Muscle layer of colon (tissue), 2 donors: ENCODE data around the gene KAT7.
"Not testable (repeated sequence)": the region's sequence is repeated elsewhere in the genome, so short reads cannot be mapped to it uniquely, and the experiment has no call there.

Experiments
- H3K27ac ChIP-seq: one replicate; pipeline ENCODE4 v1.7.0; 2013; ENCODE audit warnings: low read depth, mild to moderate bottlenecking, low read length, moderate library complexity
- H3K27me3 ChIP-seq, 2 donors: one replicate each; pipeline ENCODE4 v1.7.0; 2013; ENCODE audit warnings: low read length in 2 of 2, mild to moderate bottlenecking in 2 of 2; ENCODE audit not compliant: insufficient read depth in 2 of 2, control insufficient read depth in 1 of 2
- H3K36me3 ChIP-seq: one replicate; pipeline ENCODE4 v1.7.0; 2013; ENCODE audit warnings: mild to moderate bottlenecking, low read length; ENCODE audit not compliant: insufficient read depth
- H3K4me1 ChIP-seq: one replicate; pipeline ENCODE4 v1.7.0; 2013; ENCODE audit warnings: mild to moderate bottlenecking, low read length; ENCODE audit not compliant: insufficient read depth
- H3K4me3 ChIP-seq, 2 donors: one replicate each; pipeline ENCODE4 v1.7.0; 2013; ENCODE audit warnings: low read length in 2 of 2, low read depth in 1 of 2, mild to moderate bottlenecking in 1 of 2, moderate library complexity in 1 of 2
- H3K9ac ChIP-seq: one replicate; pipeline ENCODE4 v1.7.0; 2013; ENCODE audit warnings: low read length
- H3K9me3 ChIP-seq: one replicate; pipeline ENCODE4 v1.7.0; 2013; ENCODE audit warnings: mild to moderate bottlenecking, low read length
- donor health status: abdominal sarcoma.
- donor health status: Adenocarcinoma of cecum.

The KAT7 gene

DNA sequence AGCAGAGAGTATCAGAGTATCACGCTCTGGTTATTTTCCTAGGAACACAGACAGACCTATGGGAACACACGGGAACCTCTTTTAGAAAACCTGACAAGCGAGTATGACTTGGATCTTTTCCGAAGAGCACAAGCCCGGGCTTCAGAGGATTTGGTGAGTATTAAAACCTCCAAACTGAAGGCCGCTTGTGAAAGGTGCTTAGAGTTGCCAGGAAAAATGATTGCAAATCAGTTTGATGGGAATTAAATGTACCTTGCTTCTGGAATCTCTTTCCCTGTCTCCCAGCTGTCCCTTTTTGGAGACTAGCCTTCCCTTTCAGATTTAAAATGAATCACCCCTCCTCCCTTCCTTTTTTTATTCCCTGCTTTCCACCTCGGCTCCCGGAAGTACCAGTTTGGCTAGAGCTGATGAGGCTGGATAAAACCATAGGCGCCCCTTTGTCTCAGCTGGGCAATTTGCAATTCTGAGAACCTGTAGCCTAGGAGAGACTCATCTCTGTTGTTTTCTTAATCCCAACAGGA is 27.3 kb downstream of the KAT7 start:
- Histone ChIP-seq H3K36me3 (peaks cover 57% of the 10 kb centered on the region), H3K9me3 (no peaks in the 10 kb centered on the region), H3K27me3 (no peaks in the 10 kb centered on the region), H3K27ac (no peak overlapping the region), H3K4me3 (no peak overlapping the region), H3K9ac (no peak overlapping the region), H3K4me1 (peaks cover 8% of the 10 kb centered on the region)

- Histone ChIP-seq H3K27me3 (no peaks in the 10 kb centered on the region), H3K9me3 (no peaks in the 10 kb centered on the region), H3K27ac (no peak overlapping the region), H3K4me3 (no peak overlapping the region), H3K4me1 (peaks cover 8% of the 10 kb centered on the region), H3K36me3 (peaks cover 62% of the 10 kb centered on the region), H3K9ac (no peak overlapping the region)
Measured at GRCh38 chr17:49817993-49818392, 29.5 kb downstream of the KAT7 start.

- no peak overlapping the region for H3K27ac ChIP-seq
- H3K4me1 ChIP-seq = peaks cover 8% of the 10 kb centered on the region
- no peak overlapping the region for H3K4me3 ChIP-seq
- H3K27me3 ChIP-seq = no peaks in the 10 kb centered on the region
- H3K9me3 ChIP-seq = no peaks in the 10 kb centered on the region
- no peak overlapping the region for H3K9ac ChIP-seq
- peaks cover 66% of the 10 kb centered on the region for H3K36me3 ChIP-seq
Measured at GRCh38 chr17:49819138-49819537, 30.7 kb downstream of the KAT7 start.

- no peak overlapping the region for H3K9ac ChIP-seq
- peaks cover 68% of the 10 kb centered on the region for H3K36me3 ChIP-seq
- H3K27me3 ChIP-seq = no peaks in the 10 kb centered on the region
- H3K27ac ChIP-seq = no peak overlapping the region
- no peaks in the 10 kb centered on the region for H3K9me3 ChIP-seq
- peaks cover 8% of the 10 kb centered on the region for H3K4me1 ChIP-seq
- H3K4me3 ChIP-seq = no peak overlapping the region
Measured at GRCh38 chr17:49819651-49820050, 31.2 kb downstream of the KAT7 start.

DNA sequence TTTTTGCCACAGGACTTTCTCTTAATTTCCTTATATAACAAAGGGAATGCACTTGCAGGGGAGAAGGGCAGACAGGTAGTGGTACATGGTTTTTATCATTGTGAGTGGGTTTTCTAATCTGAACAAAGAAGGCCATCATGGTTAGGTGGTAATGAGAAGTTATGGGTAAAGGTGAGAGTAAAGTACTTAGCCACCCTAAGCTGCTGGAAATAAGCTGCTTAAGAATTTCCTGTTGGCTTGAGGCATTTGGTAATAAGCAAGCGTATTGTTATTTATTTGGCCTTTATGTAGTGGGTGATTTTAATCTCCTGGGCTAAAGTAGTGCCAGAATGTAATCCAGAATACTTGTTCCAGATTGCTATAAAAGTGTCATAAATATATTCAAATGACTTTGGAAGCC is 32.3 kb downstream of the KAT7 start:
- H3K9me3 ChIP-seq = no peaks in the 10 kb centered on the region
- peaks cover 67% of the 10 kb centered on the region for H3K36me3 ChIP-seq
- H3K9ac ChIP-seq = no peak overlapping the region
- H3K4me1 ChIP-seq = peaks cover 8% of the 10 kb centered on the region
- H3K27me3 ChIP-seq = no peaks in the 10 kb centered on the region
- H3K27ac ChIP-seq = no peak overlapping the region
- H3K4me3 ChIP-seq = no peak overlapping the region

GRCh38 chr17:49821466-49821865 is 33.0 kb downstream of the KAT7 start:
- Histone ChIP-seq H3K4me1 (peaks cover 5% of the 10 kb centered on the region), H3K9ac (no peak overlapping the region), H3K27ac (no peak overlapping the region), H3K9me3 (no peaks in the 10 kb centered on the region), H3K4me3 (no peak overlapping the region), H3K36me3 (peaks cover 68% of the 10 kb centered on the region), H3K27me3 (no peaks in the 10 kb centered on the region)

DNA sequence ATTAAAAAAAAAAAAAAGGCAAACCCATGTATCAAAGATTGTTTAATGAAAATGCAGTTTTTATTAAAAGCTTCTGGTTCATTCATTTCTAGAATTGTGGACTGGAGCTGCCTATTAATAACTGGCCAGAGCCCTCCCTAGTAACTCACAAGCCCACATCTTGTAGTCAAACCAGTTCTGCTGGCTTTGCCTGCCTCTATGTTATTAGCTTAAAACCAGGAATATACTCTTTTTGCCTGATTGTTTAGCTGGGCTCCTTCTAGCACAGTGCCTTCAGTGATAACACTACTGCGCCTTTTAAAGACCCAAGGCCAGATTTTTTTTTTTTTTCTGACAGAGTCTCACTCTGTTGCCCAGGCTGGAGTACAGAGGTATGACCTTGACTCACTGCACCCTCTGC is 33.4 kb downstream of the KAT7 start:
- no peaks in the 10 kb centered on the region for H3K27me3 ChIP-seq
- H3K9ac ChIP-seq = no peak overlapping the region
- no peaks in the 10 kb centered on the region for H3K9me3 ChIP-seq
- H3K4me3 ChIP-seq = no peak overlapping the region
- peaks cover 68% of the 10 kb centered on the region for H3K36me3 ChIP-seq
- H3K4me1 ChIP-seq = peaks cover under 1% of the 10 kb centered on the region
- H3K27ac ChIP-seq = no peak overlapping the region

- H3K9me3 ChIP-seq = no peaks in the 10 kb centered on the region
Measured at GRCh38 chr17:49822829-49823228, 34.3 kb downstream of the KAT7 start.

DNA sequence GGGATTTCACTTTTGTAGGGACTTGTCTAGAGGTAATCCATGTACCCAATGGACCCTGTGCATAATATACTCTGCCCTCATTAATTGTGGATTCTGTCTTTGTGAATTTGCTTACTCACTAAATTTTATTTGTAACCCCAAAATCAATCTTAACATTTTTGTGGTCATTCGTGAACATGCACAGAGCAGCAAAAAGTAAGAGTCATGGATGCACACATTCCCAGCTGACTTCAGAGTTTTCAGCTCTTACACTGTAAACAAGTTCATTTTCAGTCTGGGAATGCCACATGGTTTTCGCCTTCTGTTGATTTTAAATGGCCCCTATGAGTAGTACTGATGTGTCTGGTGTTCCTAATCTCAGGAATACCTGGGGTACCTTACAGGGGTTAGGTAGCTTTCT is 35.1 kb downstream of the KAT7 start:
- H3K27ac ChIP-seq = no peak overlapping the region
- H3K4me1 ChIP-seq = no peaks in the 10 kb centered on the region
- H3K27me3 ChIP-seq = no peaks in the 10 kb centered on the region
- peaks cover 62% of the 10 kb centered on the region for H3K36me3 ChIP-seq
- no peak overlapping the region for H3K9ac ChIP-seq
- H3K4me3 ChIP-seq = no peak overlapping the region
- no peaks in the 10 kb centered on the region for H3K9me3 ChIP-seq

More at GRCh38 chr17:49822829-49823228, 34.3 kb downstream of the KAT7 start:
- Histone ChIP-seq H3K27me3 (no peaks in the 10 kb centered on the region), H3K4me3 (no peak overlapping the region), H3K9ac (no peak overlapping the region), H3K4me1 (no peaks in the 10 kb centered on the region), H3K27ac (no peak overlapping the region), H3K36me3 (peaks cover 69% of the 10 kb centered on the region)

GRCh38 chr17:49825645-49826044 is 37.2 kb downstream of the KAT7 start:
- no peaks in the 10 kb centered on the region for H3K9me3 ChIP-seq
- peaks cover 7% of the 10 kb centered on the region for H3K4me1 ChIP-seq
- H3K36me3 ChIP-seq = peaks cover 64% of the 10 kb centered on the region

DNA sequence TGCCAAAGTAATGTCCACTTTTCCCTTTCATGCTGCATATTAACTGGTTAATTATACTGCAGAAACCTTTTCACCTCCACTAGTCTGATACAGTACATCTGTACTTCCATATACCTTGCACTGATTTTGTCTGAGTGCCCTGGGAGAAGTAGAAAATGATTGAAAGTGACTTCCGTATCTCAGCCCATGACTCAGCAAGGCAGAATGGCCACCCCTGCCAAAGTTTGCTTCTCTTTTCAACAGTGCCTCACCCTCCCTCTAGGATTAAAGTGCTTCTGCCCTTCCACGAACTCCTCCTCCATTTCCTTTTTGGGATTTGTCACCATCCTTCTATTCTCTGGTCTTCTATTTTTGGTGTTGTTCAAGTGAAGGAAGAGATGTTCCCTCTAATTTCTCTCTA is 39.8 kb downstream of the KAT7 start:
- H3K27ac ChIP-seq, H3K9me3 ChIP-seq, H3K9ac ChIP-seq, H3K27me3 ChIP-seq, H3K4me3 ChIP-seq, H3K4me1 ChIP-seq: not testable (repeated sequence)
- peaks cover 57% of the 10 kb centered on the region for H3K36me3 ChIP-seq

More at GRCh38 chr17:49825645-49826044, 37.2 kb downstream of the KAT7 start:
- Histone ChIP-seq H3K27ac (no peak overlapping the region), H3K27me3 (no peaks in the 10 kb centered on the region), H3K4me3 (no peak overlapping the region), H3K9ac (no peak overlapping the region)

DNA sequence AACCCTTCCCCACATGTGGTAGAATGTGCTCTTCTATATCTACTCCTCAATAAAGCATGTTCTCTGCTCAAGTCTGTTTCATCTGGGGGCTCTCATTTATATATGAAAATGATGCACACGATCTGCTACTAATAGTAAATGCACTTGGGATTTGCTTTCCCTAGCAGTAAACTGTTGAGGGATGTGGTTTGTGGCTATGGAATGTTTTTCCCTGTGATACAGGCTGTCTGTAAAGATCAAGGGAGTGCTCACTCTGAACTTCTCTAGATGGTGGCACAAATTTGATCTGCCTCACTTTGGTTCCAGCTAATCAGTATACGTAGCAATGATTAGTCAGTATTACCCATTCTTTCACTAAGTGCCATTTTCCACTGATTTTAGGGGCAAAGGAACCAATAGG is 40.5 kb downstream of the KAT7 start:
- no peaks in the 10 kb centered on the region for H3K27me3 ChIP-seq
- no peak overlapping the region for H3K27ac ChIP-seq
- no peaks in the 10 kb centered on the region for H3K9me3 ChIP-seq
- no peak overlapping the region for H3K9ac ChIP-seq
- H3K4me1 ChIP-seq = peaks cover 7% of the 10 kb centered on the region
- H3K4me3 ChIP-seq = no peak overlapping the region
- H3K36me3 ChIP-seq = peaks cover 51% of the 10 kb centered on the region
